HG03060 (cell line): ENCODE measurements around the gene ATP8B2.
"Not testable (repeated sequence)": the region's sequence is repeated elsewhere in the genome, so short reads cannot be mapped to it uniquely, and the experiment has no call there.

Experiments
- ATAC-seq: cut with Tn5 transposase; IDR thresholded peaks from one replicate; pipeline ENCODE4 v1.9.1; 2021; ENCODE audit warnings: low read depth, moderate number of reproducible peaks; ENCODE audit not compliant: unreplicated experiment

ATP8B2 gene

GRCh38 chr1:154346276-154346917 lies 21.1 kb downstream of the ATP8B2 start:
- no peak for ATAC-seq

- no peak for ATAC-seq
These were observed 22.6 kb downstream of the ATP8B2 start for GRCh38 chr1:154347961-154348360.

- no peak for ATAC-seq
These were observed 23.2 kb downstream of the ATP8B2 start for GRCh38 chr1:154348429-154349076.

DNA sequence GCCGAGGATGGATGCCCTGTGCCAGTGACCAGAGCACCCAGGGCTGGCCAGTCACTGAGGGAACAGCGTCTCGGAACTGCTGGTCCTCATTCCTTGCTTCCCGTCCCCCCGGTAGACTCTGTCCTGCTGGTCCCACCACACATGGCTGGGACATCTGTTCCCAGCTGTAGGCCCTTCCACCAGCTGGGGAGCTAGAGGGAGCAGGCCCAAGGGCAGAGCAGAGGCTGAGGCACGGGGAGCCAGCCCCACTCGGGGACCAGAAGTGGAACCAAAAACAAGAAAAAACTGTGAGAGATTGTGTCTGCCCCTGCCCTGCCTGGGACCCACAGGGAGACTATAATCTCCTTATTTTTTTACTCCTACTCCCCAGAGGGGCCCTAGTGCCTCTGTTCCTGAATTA lies 23.8 kb downstream of the ATP8B2 start:
- ATAC-seq = no peak

DNA sequence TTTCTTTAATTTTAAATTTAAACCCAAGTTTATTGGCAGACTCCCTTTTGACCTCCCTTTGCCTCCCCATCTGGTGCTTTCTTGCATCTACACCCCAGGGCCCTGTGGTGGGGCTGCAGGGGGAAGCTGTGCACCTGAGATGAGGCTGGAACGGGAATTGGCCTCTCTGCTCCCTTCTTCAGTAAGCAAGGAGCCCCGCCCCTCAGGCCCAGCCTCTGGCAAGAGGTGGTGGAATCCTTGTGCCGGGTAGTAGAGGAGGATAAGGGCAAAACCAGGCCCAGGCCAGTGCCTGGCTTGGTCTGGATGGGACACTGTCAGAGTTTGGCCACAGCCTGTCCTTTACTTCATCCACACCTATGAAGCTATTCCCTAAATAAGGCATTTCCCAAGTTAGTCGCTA lies 25.1 kb downstream of the ATP8B2 start:
- no peak for ATAC-seq

DNA sequence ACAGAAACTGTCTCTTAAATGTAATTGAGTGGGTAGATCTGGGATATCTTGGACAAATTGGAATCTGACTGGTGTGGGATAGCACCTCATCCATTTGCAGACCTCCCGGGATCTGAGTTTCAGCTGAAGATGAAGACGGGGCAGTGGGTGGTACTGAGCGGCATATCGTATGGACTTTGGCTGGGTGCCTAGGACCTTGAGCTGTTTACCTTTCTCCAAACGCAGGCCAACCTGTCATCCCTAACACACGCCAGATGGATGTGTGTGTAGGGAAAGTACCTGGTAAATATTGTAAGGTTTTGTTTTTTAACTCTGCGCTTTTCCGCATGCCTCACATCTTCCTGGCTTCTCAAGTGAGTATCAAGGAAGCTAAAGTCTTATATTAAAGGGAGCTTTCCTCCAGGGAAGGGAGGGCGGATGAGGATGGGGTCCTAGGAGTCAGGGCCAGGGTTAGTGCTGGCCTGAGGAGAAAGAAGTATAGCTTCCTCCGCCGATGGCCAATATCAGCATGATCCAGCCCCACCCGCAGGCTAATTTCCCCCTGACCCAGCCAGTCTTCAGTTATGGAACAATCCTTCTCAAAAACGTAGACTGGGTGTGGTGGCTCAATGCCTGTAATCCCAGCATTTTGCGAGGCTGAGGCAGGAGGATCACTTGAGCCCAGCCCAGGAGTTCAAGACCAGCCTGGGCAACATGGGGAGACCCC lies 26.2 kb downstream of the ATP8B2 start:
- no peak for ATAC-seq

DNA sequence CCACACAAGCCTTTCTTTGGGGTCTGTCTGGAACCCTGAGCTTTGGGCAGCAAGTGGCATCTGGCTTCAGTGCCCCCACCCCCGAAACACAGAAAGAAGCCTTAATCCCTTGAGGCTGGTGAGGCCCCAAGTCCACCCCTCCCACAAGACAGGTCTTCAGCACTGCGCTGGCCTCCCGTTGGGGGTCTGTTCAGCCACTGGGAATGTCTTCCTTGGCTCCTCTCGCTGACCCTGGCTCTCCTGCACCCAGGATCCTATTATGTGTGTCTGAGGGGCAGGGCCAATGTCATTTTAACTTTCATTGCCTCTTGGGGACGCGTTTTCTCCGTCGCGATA lies 26.9 kb downstream of the ATP8B2 start:
- no peak for ATAC-seq

- ATAC-seq = no peak
These were observed 27.5 kb downstream of the ATP8B2 start for GRCh38 chr1:154352581-154353459.

- no peak for ATAC-seq
These were observed 28.2 kb downstream of the ATP8B2 start for GRCh38 chr1:154353460-154353904.

- ATAC-seq = no peak
These were observed 28.6 kb downstream of the ATP8B2 start for GRCh38 chr1:154353966-154354365.

- ATAC-seq = no peak
These were observed 33.2 kb downstream of the ATP8B2 start for GRCh38 chr1:154358519-154358918.

DNA sequence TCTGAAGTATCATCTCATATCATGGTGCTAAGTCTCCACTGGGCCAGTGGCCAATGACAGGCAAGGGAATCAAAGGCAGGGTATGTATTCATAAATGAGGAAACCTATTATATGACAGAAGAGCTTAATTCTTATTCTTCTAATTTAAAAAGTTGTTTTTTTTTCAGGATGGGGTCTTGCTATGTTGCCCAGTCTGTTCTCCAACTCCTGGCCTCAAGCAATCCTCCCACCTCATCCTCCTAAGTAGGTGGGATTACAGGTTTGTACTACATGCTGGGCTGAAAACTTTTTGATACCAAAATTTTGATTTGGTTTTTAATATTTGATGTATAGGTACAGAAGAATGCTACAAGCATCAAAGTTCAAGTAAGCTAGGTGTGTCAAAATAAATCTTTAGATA lies 35.0 kb downstream of the ATP8B2 start:
- ATAC-seq = no peak

DNA sequence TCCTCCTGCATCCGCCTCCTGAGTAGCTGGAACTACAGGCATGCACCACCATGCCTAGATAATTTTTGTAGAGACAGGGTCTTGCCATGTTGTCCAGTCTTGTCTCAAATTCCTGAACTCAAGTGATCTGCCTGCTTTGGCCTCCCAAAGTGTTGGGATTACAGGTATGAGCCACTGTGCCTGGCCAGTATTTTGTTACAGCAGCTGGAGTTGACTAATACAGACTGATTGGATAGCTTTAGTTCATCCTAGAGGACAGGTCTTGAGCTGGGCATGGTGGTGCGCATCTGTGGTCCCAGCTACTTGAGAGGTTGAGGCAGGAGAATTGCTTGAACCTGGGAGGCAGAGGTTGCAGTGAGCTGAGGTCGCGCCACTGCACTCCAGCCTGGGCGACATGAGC lies 35.6 kb downstream of the ATP8B2 start:
- ATAC-seq = not testable (repeated sequence)

DNA sequence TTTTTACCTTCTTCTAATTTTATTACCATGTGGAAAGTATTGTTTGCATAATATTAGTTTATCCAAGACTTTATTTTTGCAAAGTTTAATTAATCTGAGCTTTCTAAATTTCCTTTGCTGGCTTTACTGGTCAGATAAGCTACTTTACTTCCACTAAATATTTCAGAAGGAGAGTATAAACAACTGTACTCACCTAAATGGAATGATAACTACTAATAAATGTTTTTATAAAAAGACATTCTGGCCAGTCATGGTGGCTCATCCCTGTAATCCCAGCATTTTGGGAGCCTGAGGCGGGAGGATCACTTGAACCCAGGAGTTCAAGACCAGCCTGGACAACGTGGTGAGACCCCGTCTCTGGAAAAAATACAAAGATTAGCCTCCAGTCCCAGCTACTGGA lies 36.0 kb downstream of the ATP8B2 start:
- no peak for ATAC-seq

DNA sequence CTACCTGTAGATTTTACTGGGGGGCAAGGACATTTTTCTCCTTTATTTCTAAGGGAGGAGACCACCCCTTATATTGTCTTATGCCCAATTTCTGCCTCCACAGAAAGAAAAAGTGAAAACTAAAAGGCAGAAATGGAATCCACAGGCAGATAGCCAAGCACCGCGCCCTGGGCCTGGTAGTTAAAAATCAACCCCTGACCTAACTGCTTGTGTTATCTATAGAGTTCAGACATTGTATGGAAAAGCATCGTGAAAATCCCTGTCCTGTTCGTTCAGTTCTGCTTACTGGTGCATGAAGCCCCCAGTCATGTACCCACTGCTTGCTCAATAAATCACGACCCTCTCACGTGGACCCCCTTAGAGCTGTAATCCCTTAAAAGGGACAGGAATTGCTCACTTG lies 46.1 kb downstream of the ATP8B2 start:
- no peak for ATAC-seq

DNA sequence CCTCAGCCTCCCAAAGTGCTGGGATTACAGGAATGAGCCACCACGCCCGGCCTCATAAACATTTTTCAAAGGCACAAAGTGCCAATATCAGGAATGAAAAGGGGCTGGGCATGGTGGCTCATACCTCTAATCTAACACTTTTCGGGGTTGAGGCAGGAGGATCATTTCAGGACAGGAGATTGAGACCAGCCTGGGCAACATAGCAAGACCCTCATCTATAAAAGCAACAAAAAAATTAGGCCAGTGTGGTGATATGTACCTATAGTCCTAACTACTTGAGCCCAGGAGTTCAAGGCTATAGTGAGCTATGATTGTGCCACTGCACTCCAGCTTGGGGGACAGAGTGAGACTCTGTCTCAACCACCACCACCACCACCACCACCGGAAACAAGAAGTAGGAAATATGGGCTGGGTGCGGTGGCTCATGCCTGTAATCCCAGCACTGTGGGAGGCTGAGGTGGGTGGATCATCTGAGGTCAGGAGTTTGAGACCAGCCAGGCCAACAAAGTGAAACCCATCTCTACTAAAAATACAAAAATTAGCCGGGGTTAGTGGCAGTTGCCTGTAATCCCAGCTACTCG lies 48.5 kb downstream of the ATP8B2 start:
- ATAC-seq = not testable (repeated sequence)

DNA sequence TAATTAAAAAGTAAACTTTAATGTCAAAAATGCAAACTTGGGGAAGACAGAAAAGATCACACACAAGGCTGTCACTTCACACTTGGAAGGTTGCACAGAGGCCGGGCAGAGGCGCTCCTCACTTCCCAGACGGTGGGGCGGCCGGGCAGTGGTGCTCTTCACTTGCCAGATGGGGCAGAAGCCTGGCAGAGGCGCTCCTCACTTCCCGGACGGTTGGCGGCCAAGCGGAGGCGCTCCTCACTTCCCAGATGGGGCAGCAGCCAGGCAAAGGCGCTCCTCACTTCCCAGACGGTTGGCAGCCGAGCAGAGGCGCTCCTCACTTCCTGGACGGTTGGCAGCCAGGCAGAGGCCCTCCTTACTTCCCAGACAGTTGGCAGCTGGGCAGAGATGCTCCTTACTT lies 54.0 kb downstream of the ATP8B2 start:
- ATAC-seq = no peak

GRCh38 chr1:154384650-154385489 lies 59.5 kb downstream of the ATP8B2 start:
- no peak for ATAC-seq

DNA sequence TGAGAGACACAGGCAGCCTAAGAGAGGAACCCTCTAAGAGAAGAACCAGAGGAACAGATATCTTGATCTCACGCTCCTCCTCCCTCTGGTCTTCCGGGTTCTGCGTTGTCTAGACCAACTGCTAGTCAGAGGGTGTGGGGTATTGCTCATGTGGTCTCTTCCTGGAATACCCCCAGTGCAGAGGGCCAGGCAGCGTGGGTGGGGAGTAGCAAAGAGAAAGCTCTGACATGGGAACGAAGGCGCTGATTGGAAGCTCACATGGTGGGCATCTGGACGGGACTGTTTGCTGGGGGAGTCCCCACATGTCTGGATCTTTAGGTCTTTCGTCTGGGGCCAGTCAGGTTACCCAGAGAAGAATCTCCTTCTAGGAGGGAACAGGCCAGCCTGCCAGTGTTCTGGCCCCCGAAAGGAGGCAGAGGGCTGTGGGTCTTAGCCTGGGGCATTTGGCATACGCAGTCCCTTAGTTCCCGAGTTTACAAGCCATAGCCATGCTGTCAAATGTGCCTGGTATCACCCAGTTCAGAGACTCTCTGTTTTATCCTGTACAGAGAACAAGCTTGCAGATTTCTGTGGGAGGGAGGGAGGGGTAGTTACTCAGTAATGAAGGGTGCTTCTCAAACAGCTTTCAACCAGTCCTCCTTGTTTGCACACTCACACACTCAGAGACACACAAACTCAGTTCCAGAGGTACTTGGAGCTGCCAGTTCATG lies 61.5 kb downstream of the ATP8B2 start:
- no peak for ATAC-seq
